ACHN (cell line): Measurements from ENCODE around the gene IL18RAP.

Experiments used
- DNase-seq: peaks from one replicate; pipeline ENCODE4 v3.0.0-alpha.2; 2015
- in situ Hi-C: cut with HindIII; loops from 2 replicates; pipeline ENCODE4 v1.10.0; 2017; ENCODE audit warnings: low sequenced_read_pairs, low pct_ligation_motif_present, low pct_unique_long_range_greater_than_20kb

Gene IL18RAP, protein sequence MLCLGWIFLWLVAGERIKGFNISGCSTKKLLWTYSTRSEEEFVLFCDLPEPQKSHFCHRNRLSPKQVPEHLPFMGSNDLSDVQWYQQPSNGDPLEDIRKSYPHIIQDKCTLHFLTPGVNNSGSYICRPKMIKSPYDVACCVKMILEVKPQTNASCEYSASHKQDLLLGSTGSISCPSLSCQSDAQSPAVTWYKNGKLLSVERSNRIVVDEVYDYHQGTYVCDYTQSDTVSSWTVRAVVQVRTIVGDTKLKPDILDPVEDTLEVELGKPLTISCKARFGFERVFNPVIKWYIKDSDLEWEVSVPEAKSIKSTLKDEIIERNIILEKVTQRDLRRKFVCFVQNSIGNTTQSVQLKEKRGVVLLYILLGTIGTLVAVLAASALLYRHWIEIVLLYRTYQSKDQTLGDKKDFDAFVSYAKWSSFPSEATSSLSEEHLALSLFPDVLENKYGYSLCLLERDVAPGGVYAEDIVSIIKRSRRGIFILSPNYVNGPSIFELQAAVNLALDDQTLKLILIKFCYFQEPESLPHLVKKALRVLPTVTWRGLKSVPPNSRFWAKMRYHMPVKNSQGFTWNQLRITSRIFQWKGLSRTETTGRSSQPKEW

GRCh38 chr2:102422910-102423309 lies at the start of gene IL18RAP:
TSS of gene IL18RAP (plus strand) at chr2:102423160. CDS start at chr2:102423278, 118 bp downstream.
- in situ Hi-C loops, result no loop called here
- no peak for DNase-seq

GRCh38 chr2:102376052-102376591 lies 46.8 kb upstream of the IL18RAP start:
- no peak for DNase-seq
- in situ Hi-C loops, result no loop called here

- in situ Hi-C loops, result no loop called here
- no peak for DNase-seq
These were observed 39.2 kb upstream of the IL18RAP start for GRCh38 chr2:102383722-102384121.

DNA sequence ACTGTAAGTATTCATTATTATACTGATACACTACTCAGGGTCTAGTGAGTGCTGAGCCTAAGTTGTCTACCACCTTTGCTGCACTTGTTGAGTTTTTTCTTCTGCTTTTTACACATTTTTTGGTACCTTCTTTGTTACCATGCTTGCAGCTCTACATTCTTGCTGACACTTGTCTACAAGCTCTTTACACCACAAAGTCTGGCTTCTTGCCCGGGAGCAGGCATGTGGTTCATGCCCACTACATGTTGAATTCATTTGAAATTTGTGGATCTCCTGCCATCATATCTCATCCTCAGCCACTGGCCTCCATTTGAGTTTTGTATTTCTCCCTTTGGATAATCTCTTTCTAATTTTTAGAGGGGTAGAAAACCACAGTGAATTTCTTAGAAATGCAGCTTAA lies 37.4 kb upstream of the IL18RAP start:
- no peak for DNase-seq
- in situ Hi-C loops, result no loop called here

GRCh38 chr2:102386004-102386403 lies 37.0 kb upstream of the IL18RAP start:
- in situ Hi-C loops, result no loop called here
- no peak for DNase-seq

DNA sequence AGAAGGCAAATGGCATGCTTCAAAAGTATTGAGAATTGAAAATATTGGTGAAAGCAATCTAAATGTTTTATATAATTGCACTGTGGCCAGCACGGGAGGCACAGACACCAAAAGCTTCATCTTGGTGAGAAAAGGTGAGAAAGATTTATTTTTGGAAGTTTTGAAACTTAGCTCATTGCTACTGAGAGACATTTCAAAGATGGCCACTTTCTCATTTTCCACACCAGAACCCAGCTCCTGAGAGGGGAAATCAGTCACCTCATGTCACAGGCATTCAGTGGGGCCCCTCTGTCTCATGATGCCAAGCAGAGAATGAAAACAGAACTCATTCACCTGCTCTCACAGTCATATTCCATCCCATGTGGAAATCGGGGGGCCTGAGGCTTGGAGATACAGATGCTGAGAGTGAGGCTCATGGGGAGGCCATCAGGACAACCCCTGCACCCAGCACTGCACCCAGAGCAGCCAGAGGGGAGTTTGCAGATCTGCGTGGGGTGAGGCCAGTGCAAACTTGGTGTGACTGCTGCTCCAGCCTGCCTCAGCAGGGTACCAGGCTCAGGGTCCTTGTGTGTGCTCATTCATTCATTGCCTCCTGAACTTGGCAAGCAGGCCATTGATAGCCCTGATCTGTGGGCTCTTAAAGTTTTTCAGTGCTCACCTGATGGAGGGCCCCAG lies 36.0 kb upstream of the IL18RAP start:
- in situ Hi-C loops, result no loop called here
- no peak for DNase-seq

- in situ Hi-C loops, result no loop called here
These were observed 35.0 kb upstream of the IL18RAP start for GRCh38 chr2:102387763-102388546.

DNA sequence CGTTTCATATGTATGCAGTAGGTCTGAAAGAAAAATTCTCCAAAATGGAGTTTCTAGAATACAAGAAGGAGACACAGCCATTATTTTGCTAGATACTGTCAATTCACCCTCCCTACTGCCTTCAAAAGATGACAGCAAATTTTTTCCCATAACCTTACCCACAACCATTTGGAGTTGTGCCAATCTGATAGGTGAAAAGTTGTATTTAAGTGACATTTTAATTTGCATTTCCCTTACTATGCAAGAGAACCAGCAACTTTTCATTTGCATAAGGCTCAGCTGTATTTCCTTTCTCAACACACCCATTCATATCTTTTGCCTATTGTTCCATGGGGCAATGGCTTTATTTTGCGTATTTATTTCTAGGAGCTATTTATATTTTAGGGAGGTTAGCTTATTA lies 31.4 kb upstream of the IL18RAP start:
- in situ Hi-C loops, result no loop called here
- no peak for DNase-seq

More at GRCh38 chr2:102387763-102388546, 35.0 kb upstream of the IL18RAP start:
- no peak for DNase-seq

DNA sequence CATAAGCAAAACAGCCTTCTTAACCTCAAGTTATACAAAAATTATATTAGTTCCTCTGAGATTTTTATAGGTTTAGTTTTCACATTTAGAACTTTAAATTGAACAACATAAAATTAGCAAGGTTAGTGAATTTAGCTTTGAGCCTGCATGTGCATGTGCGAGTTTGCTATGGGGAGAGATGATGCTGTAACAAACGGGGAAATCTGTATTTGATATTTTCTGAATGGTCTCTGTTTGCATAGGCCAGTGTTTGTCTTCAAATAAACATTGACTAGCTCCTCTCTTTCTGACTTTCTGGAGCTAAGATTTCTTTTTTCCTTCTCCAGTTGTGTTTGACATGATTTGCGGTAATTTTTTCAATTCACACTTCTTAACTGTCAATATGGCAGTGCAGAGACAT lies 30.9 kb upstream of the IL18RAP start:
- no peak for DNase-seq

DNA sequence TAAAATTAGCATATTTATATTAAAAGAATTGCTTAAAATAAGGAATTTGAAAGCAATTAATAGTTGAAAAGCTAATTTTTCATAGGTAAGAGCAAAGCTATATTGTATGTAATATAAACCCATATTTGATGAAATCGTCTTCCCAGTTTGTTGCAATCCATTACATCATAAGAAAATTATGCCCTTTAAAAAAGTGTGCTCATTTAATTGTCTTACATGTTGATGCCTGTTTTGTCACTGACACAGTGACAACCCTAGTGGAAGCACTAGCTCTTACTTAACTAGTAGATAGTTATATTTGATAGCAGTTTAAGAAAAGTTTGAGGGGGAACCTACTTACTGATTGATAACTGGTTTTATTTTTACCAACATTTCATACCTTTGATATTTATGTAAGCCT lies 30.0 kb upstream of the IL18RAP start:
- DNase-seq, result no peak
- in situ Hi-C loops, result no loop called here

More for the DNA sequence above, 30.9 kb upstream of the IL18RAP start:
- in situ Hi-C loops, result no loop called here

DNA sequence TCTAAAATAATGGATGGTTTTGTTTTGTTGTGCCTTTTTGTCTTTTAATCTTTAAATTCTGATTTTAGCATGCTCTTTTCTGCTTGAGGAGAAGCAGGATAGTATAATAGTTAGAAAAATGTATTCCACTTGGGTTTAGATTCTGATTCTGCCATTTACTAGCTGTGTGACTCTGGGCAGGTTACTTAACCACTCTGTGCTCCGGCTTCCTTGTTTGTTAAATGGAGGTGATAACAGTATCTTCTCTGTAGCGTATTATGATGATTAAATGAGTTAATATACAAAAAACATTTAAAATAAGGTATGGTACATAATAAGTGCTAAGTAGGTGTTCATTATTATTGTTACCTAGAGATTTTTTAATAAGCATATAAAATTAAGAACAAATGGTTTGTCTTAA lies 26.9 kb upstream of the IL18RAP start:
- in situ Hi-C loops, result no loop called here

DNA sequence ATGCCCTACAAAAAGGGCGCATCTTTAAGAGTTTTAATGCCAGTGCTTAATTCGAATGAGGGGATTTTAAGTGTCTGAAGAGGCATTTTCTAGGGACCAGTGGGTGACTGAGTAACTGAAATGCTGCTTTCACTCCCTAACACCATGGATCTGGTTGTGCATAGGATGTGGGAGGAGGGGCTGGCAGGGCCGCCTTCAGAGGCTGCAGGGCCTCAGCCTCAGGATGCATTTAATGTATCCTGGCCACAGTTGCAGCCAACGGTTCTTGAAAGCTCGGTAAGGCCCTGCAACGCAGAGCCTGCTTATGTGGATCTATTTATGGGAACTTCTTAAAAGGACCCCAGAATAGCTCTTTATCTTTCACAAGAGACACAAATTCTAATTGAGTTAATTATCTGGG lies 25.8 kb upstream of the IL18RAP start:
- DNase-seq, result no peak
- in situ Hi-C loops, result no loop called here

More for the DNA sequence above, 26.9 kb upstream of the IL18RAP start:
- no peak for DNase-seq

DNA sequence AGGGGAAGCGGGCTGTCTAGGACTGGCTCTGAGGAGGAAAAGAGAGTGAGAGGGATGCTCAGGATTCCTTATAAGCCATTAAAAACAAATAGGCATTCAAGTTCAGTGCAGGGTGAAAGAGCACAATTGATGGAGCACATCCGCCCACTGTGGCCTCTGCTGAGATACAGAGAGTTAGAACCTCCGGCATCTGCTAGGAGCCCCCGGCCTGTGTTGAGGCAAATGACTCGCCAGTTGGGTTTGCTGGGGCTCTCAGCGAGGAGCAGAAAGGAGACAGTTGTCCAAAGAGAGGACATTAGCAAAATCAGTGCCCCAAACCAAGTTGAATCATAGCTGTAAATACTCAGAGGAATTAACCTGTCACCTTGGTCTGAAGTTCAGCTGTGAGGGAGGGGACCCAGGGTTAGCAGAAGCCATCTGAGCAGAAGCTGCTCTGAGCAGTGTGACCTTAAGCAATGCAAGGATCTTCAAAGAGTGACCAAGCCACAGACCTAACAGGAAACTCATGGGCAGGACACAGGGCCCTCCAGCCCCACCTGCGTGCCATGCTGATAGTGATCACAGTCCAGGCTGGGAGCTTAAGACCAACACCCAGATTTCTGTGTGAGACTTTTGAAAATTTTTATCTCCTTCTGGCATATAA lies 23.3 kb upstream of the IL18RAP start:
- DNase-seq, result no peak
- in situ Hi-C loops, result no loop called here

GRCh38 chr2:102401456-102401855 lies 21.5 kb upstream of the IL18RAP start:
- no peak for DNase-seq
- in situ Hi-C loops, result no loop called here

DNA sequence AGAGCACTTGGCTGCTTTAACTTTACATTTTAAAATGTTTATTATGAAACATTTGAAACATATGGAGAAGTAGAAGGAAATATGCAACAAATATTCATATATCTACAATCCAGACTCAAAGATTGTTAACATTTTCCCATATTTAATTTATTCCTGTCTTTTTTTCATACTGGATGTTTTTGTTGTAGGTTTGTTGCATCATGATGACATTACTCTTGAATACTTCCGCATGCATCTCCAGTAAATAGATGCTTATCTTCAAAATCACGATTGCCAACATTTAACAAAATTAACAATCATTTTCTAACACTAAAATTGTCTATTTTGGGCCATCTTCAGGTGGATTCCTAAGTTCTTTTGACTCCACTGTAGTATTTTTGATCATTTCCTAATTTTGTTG lies 21.1 kb upstream of the IL18RAP start:
- no peak for DNase-seq
- in situ Hi-C loops, result no loop called here

- in situ Hi-C loops, result no loop called here
- no peak for DNase-seq
These were observed 12.0 kb upstream of the IL18RAP start for GRCh38 chr2:102410952-102411351.

- no peak for DNase-seq
- in situ Hi-C loops, result no loop called here
These were observed 10.8 kb upstream of the IL18RAP start for GRCh38 chr2:102412199-102412598.

GRCh38 chr2:102417946-102418345 lies 5.0 kb upstream of the IL18RAP start:
- in situ Hi-C loops, result no loop called here
- no peak for DNase-seq
